GM12891 (cell line): ENCODE data around the gene PHLPP1.

Experiments used
- POLR2A ChIP-seq: IDR thresholded peaks from 2 replicates; pipeline ENCODE4 v1.6.1; 2011; ENCODE audit warnings: low read depth, low read length, control low read depth
- POLR2AphosphoS5 ChIP-seq: IDR thresholded peaks from 2 replicates; pipeline ENCODE4 v1.6.1; 2011; ENCODE audit warnings: low read depth, low read length, control low read depth
- TAF1 ChIP-seq: IDR thresholded peaks from 2 replicates; pipeline ENCODE4 v1.6.1; 2011; ENCODE audit warnings: low read depth, low read length, control low read depth

GRCh38 chr18:62792016-62792415, 76.7 kb downstream of the PHLPP1 start:
- no peak for TF ChIP-seq POLR2A
- TF ChIP-seq POLR2AphosphoS5, result no peak
- TF ChIP-seq TAF1, result no peak
